ENCODE data around the gene RSPH6A.

DNA sequence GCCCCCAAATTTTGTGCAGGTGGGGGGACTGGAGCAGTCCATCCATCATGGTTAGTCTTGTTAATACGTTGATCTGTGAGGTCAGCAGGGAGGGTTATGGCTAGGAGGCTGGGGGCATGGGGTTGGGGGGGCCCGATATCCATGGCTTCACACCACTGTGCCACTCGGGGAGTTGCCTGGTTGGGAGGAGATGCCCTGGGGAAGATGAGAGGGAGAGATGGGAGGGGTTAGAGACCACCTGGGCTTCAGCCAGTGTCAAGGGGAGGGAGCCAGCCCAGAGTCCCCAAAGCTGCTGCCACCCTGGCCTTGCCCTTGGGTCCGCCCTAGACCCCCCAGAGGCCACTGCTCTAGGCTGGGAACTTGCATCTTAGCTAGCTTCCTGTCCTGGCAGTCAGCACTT lies 31.0 kb downstream of the RSPH6A start:
- no peak for TF ChIP-seq CTCF (IDR thresholded peaks at IDR 0.05; ENCODE audit: poor library complexity)
- TF ChIP-seq EZH2 (IDR thresholded peaks at IDR 0.05; ENCODE audit: borderline replicate concordance), result no peak

Data from hepatocyte (in vitro differentiated cells).